Measurements from ENCODE around the gene PRR16. TPM values are rescaled to one million over a fixed set of nuclear protein-coding genes. Genes with fewer than 3 reads are reported as not detected.

PRR16 gene
- polyA plus RNA-seq, 4 donors: 2.2 to 7.4 (median 2.9) TPM

DNA sequence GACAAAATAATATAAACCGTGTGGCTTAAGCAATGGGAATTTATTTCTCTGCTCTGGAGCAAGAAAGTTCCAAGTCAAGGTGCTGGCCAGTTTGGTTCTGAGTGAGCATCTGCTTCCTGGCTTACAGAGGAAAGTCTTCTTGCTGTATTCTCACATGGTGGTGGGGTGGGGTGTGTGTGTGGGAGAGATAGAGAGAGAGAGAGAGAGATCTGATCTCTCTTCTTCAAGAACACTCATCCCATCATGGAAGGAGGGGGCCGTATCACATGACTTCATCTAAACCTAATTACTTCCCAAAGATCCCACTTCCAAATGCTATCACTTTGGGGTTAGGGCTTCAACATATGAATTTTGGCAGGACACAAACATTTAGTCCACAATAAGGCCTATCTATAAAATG lies 91.2 kb downstream of the PRR16 start:
- no peak for DNase-seq (ENCODE audit: low read depth in 4 of 4, low spot score in 3 of 4)

DNA sequence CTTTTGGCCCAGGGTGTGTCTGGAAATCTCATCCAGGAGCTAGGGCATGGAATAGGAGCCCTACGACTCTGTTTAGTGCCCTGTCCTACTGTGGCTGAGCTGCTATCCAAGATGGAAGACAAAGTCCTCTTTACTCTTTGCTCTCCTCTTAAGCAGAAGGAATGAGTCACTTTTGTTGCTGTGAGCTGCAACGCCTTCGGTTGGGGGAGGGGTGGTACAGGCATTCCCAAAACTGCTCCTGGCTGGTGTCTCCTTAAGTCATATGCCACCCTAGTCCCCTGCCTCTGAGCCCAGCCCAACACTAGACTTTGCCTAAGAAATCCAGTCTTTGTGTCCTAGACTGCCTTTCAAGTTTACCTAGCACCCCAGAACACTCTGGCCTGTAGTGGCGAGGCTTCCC lies 99.9 kb downstream of the PRR16 start:
- no peak for DNase-seq (ENCODE audit: low read depth in 4 of 4, low spot score in 3 of 4)

DNA sequence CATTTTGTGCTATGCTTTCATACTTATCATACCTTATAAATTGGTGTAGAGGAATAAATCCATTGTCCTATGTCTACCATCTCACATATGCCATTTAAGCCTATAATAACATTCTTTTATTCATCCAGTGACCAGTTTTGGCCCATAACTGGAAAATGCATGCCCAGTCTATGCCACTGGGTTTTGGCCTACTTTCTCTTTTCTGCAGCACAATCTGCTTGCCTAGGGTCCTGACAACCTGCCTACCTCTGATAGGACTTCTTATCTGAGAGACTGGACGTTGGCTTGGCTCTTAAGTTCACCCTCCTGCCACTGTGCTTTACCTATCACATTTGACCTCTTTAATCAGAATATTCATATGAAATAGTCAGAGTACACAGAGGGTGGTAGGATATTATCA lies 103.0 kb downstream of the PRR16 start:
- DNase-seq (ENCODE audit: low read depth in 4 of 4, low spot score in 3 of 4): no peak

DNA sequence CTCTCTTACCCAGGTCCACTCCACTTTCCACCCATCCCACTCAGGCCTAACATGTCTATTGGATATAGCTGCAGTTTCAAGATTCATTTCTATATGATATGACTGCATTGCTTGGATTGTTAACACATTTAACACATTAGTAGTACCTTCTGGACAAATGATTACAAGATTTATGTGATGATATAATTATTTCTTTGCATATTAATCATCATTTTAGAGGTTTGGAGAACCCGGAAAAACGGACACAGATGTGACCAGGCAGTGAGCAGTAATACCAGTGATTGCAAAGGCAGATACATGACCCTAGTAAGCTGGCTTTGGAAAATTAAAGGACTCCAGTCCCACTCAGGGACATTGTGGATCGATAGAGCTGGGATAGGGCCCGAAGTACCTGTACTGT lies 103.8 kb downstream of the PRR16 start:
- no peak for DNase-seq (ENCODE audit: low read depth in 4 of 4, low spot score in 3 of 4)

DNA sequence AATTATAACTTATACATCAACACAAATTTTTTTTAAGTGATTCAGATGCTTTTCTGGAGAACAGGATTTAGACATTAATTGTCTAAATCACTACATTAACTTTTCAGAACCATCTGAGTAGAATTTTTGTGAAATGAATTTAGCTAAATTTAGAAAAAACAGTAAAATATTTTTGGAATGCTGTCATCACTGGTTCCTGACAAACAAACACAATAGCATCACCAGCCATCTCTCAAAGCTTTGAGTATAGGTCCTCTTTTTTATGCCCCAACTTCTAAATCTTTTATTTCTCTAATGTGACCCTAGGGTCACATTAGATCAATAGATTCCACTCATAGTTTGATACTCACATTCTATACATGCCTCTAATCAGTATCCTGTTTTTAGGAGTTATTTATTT lies 104.6 kb downstream of the PRR16 start:
- no peak for DNase-seq (ENCODE audit: low read depth in 4 of 4, low spot score in 3 of 4)

DNA sequence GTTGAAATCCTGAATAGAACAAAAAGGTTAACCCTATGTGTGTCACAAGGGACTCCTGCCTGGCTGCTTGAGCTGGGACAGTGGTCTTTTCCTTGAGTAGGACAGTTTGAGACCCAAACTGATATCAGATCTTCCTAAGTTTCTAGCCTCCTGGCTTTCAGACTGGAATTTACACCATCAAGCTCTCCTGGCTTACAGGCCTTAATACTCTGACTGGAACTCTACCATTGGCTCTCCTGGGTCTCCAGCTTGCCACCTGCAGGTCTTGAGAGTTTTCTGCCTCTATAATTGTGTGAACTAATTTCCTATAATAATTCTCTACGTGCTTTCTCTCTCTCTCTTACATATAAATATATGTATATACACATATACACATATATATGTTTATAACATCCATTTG lies 112.5 kb downstream of the PRR16 start:
- DNase-seq (ENCODE audit: low read depth in 4 of 4, low spot score in 3 of 4): no peak

DNA sequence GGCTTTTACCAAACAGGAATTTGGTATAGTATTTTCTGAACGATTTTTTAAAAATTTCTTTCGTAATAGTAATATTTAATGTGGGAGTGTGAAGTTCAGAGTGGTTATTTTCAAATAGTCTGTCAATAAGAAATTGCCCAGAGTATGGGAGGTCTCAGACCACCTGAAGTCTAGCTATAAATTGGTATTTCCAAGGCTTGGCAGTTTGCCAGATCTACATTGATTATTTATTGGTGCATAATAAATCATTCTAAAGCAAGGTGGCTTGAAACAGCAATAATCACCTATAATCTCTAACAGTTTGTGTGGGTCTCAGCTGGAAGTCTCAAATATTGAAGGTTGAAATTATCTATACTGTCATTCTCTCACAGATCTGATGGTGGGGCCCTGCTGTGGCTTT lies 118.5 kb downstream of the PRR16 start:
- no peak for DNase-seq (ENCODE audit: low read depth in 4 of 4, low spot score in 3 of 4)

DNA sequence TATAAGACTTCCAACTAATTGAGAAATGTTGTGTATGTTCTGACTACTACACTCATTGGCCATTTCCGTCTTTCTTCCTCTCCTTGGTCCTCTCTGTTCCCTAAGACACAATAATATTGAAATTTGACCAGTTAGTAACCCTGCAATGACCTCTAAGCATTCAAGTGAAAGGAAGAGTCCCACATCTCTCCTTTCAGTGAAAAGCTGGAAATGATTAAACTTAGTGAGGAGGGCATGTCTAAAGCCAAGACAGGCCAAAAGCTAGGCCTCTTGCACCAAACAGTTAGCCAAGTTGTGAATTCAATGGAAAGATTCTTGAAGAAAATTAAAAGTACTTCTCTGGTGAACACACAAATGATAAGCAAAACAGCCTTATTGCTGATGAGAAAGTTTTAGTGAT lies 122.5 kb downstream of the PRR16 start:
- no peak for DNase-seq (ENCODE audit: low read depth in 4 of 4, low spot score in 3 of 4)

DNA sequence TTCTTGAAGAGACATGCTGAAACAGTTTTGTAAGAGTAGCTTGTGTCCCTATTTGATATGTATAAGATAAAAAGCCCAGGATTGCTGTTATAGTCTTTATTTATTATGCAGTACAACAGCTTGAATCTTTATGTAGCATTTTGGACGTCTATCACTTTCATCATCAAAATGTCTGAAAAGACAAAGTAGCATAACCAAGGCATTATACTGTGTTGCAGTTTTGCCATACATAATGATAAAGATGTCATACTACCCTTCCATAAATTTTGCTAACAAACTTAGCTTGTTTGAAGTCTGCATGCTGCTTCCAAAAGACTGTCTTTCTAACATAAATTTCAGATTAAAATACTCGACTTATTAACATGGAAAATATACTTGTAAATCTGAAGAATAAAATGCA lies 127.8 kb downstream of the PRR16 start:
- DNase-seq (ENCODE audit: low read depth in 4 of 4, low spot score in 3 of 4): no peak

DNA sequence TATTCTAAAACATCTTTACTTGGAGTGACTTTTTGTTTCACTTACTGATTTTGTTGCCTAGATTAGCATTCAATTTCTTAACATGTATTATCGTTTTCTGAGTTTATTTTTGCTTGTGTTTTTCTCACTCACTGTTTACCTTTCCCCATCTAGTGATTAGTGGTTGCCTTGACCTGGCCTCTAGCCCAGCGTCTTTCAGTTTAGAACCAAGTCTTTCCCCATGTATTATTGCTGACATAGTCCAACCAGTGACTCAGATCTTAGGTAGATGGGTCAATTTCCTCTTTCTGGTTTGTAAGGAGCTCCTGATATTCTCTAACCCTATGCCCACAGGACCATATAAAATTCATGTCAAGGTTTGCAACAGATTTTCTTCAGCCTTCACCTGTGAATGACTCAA lies 135.5 kb downstream of the PRR16 start:
- DNase-seq (ENCODE audit: low read depth in 4 of 4, low spot score in 3 of 4): no peak

DNA sequence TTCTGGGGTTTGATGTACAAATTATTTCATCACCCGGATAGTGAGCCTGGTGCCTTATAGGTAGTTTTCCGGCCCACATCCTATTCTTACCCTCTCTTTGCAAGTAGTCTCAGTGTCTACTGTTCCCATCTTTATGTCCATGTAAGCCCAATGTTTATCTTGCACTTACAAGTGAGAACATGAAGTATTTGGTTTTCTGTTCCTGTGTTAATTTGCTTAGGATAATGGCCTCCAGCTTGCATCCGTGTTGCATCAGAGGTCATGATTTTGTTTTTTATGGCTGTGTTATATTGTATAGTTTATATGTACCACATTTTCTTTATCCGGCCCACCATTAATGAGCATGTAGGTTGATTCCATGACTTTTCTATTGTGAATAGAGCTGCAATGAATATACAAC lies 136.5 kb downstream of the PRR16 start:
- no peak for DNase-seq (ENCODE audit: low read depth in 4 of 4, low spot score in 3 of 4)

DNA sequence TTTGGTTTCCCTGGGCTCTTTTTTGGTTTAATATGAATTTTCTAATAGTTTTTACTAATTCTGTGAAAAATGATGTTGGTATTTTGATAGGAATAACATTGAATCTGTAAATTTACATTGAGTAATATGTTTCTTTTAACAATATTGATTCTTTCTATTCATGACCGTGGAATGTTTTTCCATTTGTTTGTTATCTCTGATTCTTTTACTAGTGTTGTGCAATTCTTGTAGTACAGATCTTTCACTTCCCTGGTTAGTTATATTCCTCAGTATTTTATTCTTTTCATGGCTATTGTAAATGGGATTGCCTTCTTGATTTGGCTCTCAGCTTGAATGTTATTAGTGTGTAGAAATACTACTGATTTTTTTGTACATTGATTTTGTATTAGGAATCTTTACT lies 137.9 kb downstream of the PRR16 start:
- no peak for DNase-seq (ENCODE audit: low read depth in 4 of 4, low spot score in 3 of 4)

DNA sequence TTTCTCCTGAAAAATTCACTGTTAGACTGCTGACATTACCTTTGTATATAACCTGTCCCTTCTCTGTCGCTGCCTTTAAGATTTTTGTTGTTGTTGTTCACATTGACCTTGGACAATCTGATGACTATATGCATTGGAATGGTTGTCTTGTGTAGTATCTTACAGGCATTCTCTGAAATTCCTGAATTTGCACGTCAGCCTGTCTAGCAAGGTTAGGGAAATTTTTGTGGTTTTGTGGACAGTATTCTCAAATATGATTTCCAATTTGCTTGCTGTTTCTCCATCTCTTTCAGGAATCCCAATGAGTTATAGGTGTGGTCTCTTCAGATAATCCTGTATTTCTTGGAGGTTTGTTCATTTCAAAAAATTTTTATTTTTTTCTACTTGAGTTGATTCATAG lies 140.8 kb downstream of the PRR16 start:
- DNase-seq (ENCODE audit: low read depth in 4 of 4, low spot score in 3 of 4): no peak

DNA sequence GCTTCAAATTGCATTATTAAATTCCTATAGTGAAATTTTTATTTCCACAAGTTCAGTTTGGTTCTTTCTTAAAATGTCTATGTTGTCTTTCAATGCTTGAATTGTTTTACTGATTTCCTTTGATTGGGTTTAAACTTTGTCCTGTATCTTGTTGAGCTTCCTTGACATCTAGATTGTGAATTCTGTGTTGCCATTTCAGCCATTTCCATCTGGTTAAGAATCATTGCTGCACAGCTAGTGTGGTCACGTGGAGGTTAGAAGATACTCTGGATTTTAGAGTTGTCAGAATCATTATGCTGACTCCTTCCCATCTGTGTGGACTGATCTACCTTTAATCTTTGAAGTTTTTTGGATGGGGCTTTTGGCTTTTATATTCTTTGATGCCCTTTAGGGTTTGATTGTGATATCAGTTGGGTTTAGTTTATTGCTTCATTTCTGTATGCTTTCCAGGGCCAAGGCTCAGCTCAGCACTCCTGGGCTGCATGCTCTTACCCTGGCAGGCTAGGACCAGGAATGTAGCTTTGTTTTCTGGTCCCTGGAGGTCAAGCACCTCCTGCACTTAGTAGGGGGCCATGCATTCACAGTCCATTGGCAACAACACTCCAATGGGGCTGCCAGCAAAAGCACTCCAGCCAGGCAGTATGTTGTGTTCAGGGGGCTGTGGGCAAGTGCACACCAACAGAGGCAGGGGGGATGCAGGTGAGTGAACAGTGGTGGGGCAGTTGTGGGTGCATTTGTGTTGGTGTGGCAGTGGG lies 141.4 kb downstream of the PRR16 start:
- DNase-seq (ENCODE audit: low read depth in 4 of 4, low spot score in 3 of 4): no peak

DNA sequence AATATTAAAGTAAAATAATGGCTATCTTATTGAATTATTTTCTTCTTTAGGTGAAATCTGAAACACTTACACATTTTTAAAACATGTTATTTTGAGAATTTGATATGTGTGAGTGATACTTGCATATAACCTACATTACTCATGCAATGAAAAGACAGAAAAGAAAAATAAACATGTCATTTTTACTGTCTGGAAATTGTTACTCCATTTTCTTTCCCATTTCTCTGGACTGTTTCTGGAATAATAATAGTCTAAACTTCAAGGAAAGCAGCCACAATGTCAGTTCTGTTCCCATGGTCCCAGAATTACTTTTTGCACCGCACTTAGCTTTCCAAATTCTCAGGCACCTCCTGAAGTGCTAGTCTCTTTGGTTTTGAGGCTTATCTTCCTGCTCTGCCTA lies 145.5 kb downstream of the PRR16 start:
- no peak for DNase-seq (ENCODE audit: low read depth in 4 of 4, low spot score in 3 of 4)

DNA sequence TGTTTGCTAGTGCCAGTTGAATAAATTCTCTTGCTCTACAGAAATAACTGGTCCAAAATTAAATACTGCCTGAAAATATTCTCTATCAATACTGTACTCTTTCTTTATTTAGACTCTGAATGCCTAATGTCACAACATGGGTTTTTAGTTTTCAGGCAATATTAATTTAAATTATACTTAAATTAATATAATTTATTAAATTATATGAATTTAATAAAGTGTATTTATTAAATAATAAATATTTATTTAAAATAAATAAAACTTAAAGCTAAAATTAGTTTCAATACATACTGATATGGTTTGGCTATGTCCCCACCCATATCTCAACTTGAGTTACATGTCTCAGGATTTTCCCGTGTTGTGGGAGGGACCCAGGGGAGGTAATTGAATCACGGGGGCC lies 146.0 kb downstream of the PRR16 start:
- DNase-seq (ENCODE audit: low read depth in 4 of 4, low spot score in 3 of 4): no peak

DNA sequence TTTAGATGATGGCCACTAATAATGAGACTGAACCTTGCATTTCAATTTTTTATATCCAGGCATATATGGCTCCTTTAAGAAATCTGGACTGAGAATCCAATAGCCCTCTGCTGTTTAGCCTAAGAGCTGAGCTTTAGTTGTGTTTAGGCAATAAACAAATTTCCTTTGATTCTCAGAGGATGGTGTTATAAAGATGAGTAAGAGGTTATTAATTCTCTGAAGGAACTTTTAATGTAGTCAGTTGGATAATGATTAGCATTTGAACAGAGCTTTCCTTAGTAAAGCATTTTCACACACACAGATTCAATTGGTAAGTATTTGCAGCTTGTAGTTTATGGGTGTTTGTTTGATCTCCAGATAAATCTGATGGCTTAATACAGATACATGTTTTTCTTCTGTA lies 149.6 kb downstream of the PRR16 start:
- no peak for DNase-seq (ENCODE audit: low read depth in 4 of 4, low spot score in 3 of 4)

DNA sequence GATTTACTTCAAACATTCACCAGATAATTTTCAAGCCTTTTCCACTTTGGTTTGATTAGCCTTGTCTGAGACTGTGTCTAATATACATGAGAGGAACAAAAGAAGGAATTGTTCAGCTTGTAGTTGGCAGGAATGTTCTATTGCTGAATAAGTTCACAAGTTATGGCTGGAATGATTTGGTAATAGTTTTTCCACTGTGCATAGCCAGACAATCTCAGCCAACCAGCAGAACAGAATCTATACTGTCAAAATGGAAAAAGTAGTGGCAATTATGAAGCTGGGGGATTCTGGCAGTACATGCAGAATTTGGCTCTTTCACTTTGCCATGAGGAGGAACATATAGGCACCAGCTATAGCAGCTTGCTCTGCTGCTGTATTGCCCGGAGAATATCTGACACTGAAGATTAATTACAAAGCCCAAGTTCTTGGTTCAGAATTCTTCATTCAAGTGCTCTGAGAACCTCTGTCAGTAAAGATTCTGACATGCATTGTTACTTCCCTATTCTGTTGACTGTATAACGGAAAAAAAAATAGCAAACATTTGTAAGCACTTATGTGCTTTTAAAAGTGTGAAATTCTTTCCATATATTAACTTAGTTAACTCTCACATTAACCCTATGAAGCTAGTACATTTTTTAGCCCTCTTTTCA lies 150.6 kb downstream of the PRR16 start:
- DNase-seq (ENCODE audit: low read depth in 4 of 4, low spot score in 3 of 4): no peak

DNA sequence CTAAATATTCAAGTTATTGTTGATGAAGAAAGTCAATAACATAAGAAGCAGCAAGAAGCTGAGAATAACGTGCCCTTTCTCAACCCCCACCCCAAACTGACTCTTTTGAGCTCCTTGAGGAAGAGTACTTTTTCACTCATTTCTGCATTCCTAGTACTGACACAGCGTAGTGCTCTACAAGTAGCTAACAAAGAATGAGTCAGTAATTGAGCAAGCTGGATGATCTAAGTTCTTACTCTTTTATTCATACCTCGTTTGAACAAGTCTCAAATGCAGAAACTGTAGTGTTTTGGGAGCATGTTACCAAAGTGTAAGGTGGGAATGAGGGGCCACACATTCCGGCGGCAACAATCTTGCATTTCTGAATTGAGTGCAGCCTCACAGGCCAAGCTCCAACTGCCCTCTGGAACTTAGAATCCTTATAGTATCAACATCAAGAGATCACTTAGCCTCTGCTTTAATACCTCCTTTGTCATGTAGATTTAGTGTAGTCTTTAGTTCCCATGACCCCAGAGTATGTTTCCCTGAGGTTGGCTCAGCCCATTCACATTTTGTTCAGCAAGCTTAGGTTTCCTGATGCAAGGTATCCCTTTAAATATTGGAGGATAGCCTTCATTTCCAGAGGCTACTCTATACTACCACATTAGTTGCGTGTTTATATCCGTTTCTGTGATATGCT lies 152.0 kb downstream of the PRR16 start:
- no peak for DNase-seq (ENCODE audit: low read depth in 4 of 4, low spot score in 3 of 4)

DNA sequence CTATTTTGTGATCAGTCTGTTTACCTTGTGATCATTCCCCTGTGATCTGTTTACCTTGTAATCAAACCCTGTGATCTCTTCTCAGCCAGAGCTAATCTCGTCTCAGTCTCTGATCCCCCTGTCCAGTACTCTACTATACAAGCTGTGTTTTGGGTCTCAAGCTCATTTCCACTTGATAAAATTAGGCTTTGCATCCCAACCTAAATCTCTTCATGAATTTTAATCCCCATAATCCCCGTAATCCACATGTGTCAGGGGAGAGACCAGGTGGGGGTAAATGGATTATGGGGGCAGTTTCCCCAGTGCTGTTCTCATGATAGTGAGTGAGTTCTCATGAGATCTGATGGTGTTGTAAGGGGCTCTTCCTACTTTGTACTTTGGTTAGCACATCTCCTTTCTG lies 157.2 kb downstream of the PRR16 start:
- no peak for DNase-seq (ENCODE audit: low read depth in 4 of 4, low spot score in 3 of 4)

DNA sequence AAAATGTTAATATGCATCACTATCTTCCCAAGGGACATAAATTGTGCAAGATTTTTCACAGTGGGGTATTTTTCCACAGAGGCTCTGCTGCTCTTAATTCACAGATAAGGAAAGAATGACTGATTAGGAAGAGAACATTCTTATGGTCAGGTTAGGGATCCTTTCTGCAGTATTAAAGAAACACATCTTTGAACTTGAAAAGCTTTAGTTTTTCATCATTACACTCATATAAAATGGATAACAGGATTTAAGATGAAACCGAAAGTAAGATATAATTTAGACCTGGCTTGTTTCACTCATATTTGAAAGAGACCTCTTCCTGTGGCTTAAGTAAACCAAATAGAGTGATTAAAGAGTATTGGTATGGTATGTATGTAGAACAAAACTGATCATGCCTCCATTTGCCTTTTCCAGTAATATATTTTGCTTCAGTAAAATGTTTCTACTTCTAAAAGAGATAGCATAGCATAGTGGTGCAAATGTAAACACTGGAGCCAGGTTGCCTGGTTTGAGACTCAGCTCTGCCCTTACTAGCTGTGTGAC lies 160.0 kb downstream of the PRR16 start:
- DNase-seq (ENCODE audit: low read depth in 4 of 4, low spot score in 3 of 4): no peak

DNA sequence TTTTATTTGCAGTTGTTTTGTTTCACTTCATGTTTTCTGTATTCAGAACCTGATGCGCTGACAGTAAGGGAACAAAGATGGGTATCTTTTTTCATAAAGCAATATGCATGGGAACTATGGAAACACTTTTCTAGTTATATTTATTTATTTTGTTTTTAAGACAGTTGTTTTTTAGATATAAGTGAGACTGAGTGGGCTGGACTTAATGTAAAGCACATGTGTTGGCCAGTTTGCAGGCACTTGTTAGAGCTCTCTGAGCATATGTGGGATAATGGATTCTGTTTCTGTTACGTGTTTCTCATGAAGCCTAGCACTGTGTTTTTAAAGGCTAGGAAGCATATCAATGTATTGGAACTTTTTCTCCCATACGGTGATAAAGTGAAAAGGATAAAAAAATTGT lies 164.1 kb downstream of the PRR16 start:
- no peak for DNase-seq (ENCODE audit: low read depth in 4 of 4, low spot score in 3 of 4)
